GM20000 (cell line): ENCODE measurements around the gene RAB3IP.

ENCODE experiments used
- DNase-seq: peaks from one replicate; pipeline ENCODE4 v3.0.0; 2012; ENCODE audit warnings: low spot score
- CTCF ChIP-seq: IDR thresholded peaks from 2 replicates; pipeline ENCODE4 v1.5.1; 2012; ENCODE audit warnings: mild to moderate bottlenecking, control low read depth; ENCODE audit errors: extremely low read depth, missing control alignments

The RAB3IP gene

GRCh38 chr12:69703146-69703642 lies 35.5 kb upstream of the RAB3IP start:
- DNase-seq: no peak
- no peak for TF ChIP-seq CTCF

- no peak for DNase-seq
- TF ChIP-seq CTCF: no peak
Measured at GRCh38 chr12:69704357-69704756, 34.3 kb upstream of the RAB3IP start.

GRCh38 chr12:69708649-69709048 lies 30.0 kb upstream of the RAB3IP start:
- no peak for TF ChIP-seq CTCF
- no peak for DNase-seq

- TF ChIP-seq CTCF: no peak
- DNase-seq: no peak
Measured at GRCh38 chr12:69712826-69713225, 25.8 kb upstream of the RAB3IP start.

- no peak for DNase-seq
- no peak for TF ChIP-seq CTCF
Measured at GRCh38 chr12:69714542-69714941, 24.1 kb upstream of the RAB3IP start.

GRCh38 chr12:69719336-69720316 lies 19.0 kb upstream of the RAB3IP start:
- no peak for DNase-seq
- no peak for TF ChIP-seq CTCF

- TF ChIP-seq CTCF: no peak
Measured at GRCh38 chr12:69720750-69721149, 17.9 kb upstream of the RAB3IP start.

More at GRCh38 chr12:69720750-69721149, 17.9 kb upstream of the RAB3IP start:
- DNase-seq: no peak
